ENCODE measurements around the gene USP3.

- TF ChIP-seq CTCF (conservative IDR thresholded peaks at IDR 0.05; ENCODE audit: low read length) (no peak), EZH2phosphoT487 (IDR thresholded peaks at IDR 0.05; ENCODE audit: borderline replicate concordance, low read depth, low read length) (no peak)
These were observed 22.0 kb downstream of the USP3 start for GRCh38 chr15:63526401-63526800.
